ENCODE data around the gene SPTY2D1. TPM values are rescaled to one million over a fixed set of nuclear protein-coding genes. Genes with fewer than 3 reads are reported as not detected.

The SPTY2D1 gene
- total RNA-seq, 2 experiments from 2014 or later: 15.6 to 15.8 TPM

GRCh38 chr11:18618342-18619025 is 15.7 kb downstream of the SPTY2D1 start:
- Histone ChIP-seq H3K36me3 (ENCODE audit: insufficient read depth, low read length) (peaks cover 35% of the 10 kb centered on the region), H3K4me3 (ENCODE audit: low read depth, low read length, poor library complexity, severe bottlenecking) (no peak overlapping the region), H3K4me2 (ENCODE audit: low read length) (no peak overlapping the region), H3K4me1 (ENCODE audit: insufficient read depth, low read length, poor library complexity, severe bottlenecking) (no peaks in the 10 kb centered on the region), H3K79me2 (ENCODE audit: insufficient read depth, low read depth, low read length) (peaks cover 55% of the 10 kb centered on the region), H3K9me3 (ENCODE audit: low read length) (no peaks in the 10 kb centered on the region), H3K9me2 (ENCODE audit: insufficient read depth, low read length) (no peaks in the 10 kb centered on the region), H4K20me1 (ENCODE audit: insufficient read depth, low read length) (peaks cover 4% of the 10 kb centered on the region; the same call in 1 of the 2 replicates), H3K27ac (ENCODE audit: low read depth, low read length, poor library complexity, severe bottlenecking) (no peak overlapping the region), H2AFZ (ENCODE audit: low read length) (no peak overlapping the region)
- POLR2A ChIA-PET: interaction anchor here (0.6 to 1.7 kb wide), 5 partner anchors 10 to 170 kb away, joined by 3 to 7 read pairs (median 4); no protein-coding TSS in a partner anchor
- no TSS peak for BruUV-seq (replicated peaks)
- intact Hi-C loops (cut with micrococcal nuclease; ENCODE audit: unreplicated experiment): no loop called here
- TF ChIP-seq EZH2phosphoT487 (IDR thresholded peaks at IDR 0.05; ENCODE audit: borderline replicate concordance, low read depth, low read length) (no peak), CTCF (conservative IDR thresholded peaks at IDR 0.05; ENCODE audit: low read length) (no peak)
- DNase-seq (ENCODE audit: low spot score): no peak
- CTCF ChIA-PET (ENCODE audit: unreplicated experiment): no interaction called here

GRCh38 chr11:18617688-18618341 is 16.3 kb downstream of the SPTY2D1 start:
- no TSS peak for BruUV-seq (replicated peaks)
- Histone ChIP-seq H3K4me2 (ENCODE audit: low read length) (no peak overlapping the region), H3K36me3 (ENCODE audit: insufficient read depth, low read length) (peaks cover 40% of the 10 kb centered on the region), H3K9me2 (ENCODE audit: insufficient read depth, low read length) (no peaks in the 10 kb centered on the region), H3K4me3 (ENCODE audit: low read depth, low read length, poor library complexity, severe bottlenecking) (no peak overlapping the region), H4K20me1 (ENCODE audit: insufficient read depth, low read length) (peaks cover 7% of the 10 kb centered on the region; the same call in 1 of the 2 replicates), H3K79me2 (ENCODE audit: insufficient read depth, low read depth, low read length) (peaks cover 49% of the 10 kb centered on the region), H3K4me1 (ENCODE audit: insufficient read depth, low read length, poor library complexity, severe bottlenecking) (no peaks in the 10 kb centered on the region), H3K9me3 (ENCODE audit: low read length) (no peaks in the 10 kb centered on the region), H3K27ac (ENCODE audit: low read depth, low read length, poor library complexity, severe bottlenecking) (no peak overlapping the region), H2AFZ (ENCODE audit: low read length) (no peak overlapping the region)
- intact Hi-C loops (cut with micrococcal nuclease; ENCODE audit: unreplicated experiment): no loop called here
- TF ChIP-seq CTCF (conservative IDR thresholded peaks at IDR 0.05; ENCODE audit: low read length) (no peak), EZH2phosphoT487 (IDR thresholded peaks at IDR 0.05; ENCODE audit: borderline replicate concordance, low read depth, low read length) (no peak)
- CTCF ChIA-PET (ENCODE audit: unreplicated experiment): no interaction called here
- no peak for DNase-seq (ENCODE audit: low spot score)
- POLR2A ChIA-PET: interaction anchor here (1.0 to 1.7 kb wide), 4 partner anchors 11 to 54 kb away, joined by 3 to 7 read pairs (median 5); no protein-coding TSS in a partner anchor
